ENCODE results near the gene IP6K1.
A peak's percentile ranks its signal among the peaks of the same experiment; 100 is the strongest.

IP6K1 gene

DNA sequence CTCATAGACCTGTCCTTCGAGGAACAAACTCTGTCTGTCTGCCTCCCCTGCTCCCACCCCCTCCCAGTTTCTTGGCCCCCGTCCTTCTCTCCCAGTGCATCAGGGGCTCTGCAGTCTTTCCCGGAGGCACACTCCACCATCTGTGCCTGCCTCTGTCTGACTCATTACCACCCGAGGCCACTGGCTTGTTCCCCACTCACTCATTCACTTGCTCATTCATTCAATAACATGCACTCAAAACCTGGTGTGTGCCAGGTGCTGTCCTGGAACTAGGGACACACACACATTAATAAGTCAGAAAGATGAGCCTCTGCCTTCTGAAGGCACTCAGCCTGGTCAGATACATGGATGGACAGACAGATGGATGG lies 79.2 kb downstream of the IP6K1 start:
- H3K14ac ChIP-seq (ENCODE audit: low read length in 2 of 2) = no peak overlapping the region
- H2BK12ac ChIP-seq (ENCODE audit: low read length in 2 of 2) = no peak overlapping the region
- no peak overlapping the region for H2BK15ac ChIP-seq (ENCODE audit: low read depth, poor library complexity, severe bottlenecking)
- H3K4me3 ChIP-seq (ENCODE audit: insufficient read depth in 1 of 2, low read depth in 1 of 2, low read length in 2 of 2) = no peak overlapping the region
- 85% methylated on average over 4 of the region's 4 CpGs for WGBS
- no peak overlapping the region for H2BK5ac ChIP-seq (ENCODE audit: low read depth, low read length, poor library complexity, severe bottlenecking)
- no peaks in the 10 kb centered on the region for H3K27me3 ChIP-seq (ENCODE audit: control insufficient read depth in 1 of 2, insufficient read depth in 1 of 2, low read length in 2 of 2)
- H3K27ac ChIP-seq (ENCODE audit: low read length, poor library complexity, severe bottlenecking) = no peak overlapping the region
- H3K9ac ChIP-seq (ENCODE audit: low read length) = peak overlapping the region; percentile 28
- H4K91ac ChIP-seq (ENCODE audit: low read length) = no peak overlapping the region
- no peaks in the 10 kb centered on the region for H3K79me1 ChIP-seq (replicated peaks; ENCODE audit: low read length, poor library complexity, severe bottlenecking)
- H3K18ac ChIP-seq (ENCODE audit: low read depth in 1 of 2, low read length in 2 of 2) = no peak overlapping the region
- peaks cover 22% of the 10 kb centered on the region for H3K4me1 ChIP-seq (ENCODE audit: control insufficient read depth, insufficient read depth, low read depth, low read length)
- no peak for DNase-seq
- no peak overlapping the region for H3K23ac ChIP-seq (ENCODE audit: low read length in 2 of 2)
- no peak overlapping the region for H2AK5ac ChIP-seq (ENCODE audit: low read length, severe bottlenecking)
- no peak overlapping the region for H3K4me2 ChIP-seq (ENCODE audit: low read length, poor library complexity, severe bottlenecking)
- peaks cover 41 to 55% of the 10 kb centered on the region in 2 experiments for H3K36me3 ChIP-seq (ENCODE audit: control insufficient read depth in 1 of 2, insufficient read depth in 2 of 2, low read depth in 1 of 2, low read length in 2 of 2)
- H2BK120ac ChIP-seq (ENCODE audit: low read depth, low read length) = no peak overlapping the region
- no peak overlapping the region for H4K8ac ChIP-seq (ENCODE audit: low read length)
- no peak overlapping the region for H3K4ac ChIP-seq (ENCODE audit: low read depth in 1 of 2, low read length in 2 of 2)
- no peak overlapping the region for H2AFZ ChIP-seq (ENCODE audit: low read depth, low read length)
- H3K9me3 ChIP-seq (ENCODE audit: control insufficient read depth, low read length) = no peaks in the 10 kb centered on the region

GRCh38 chr3:49706456-49707112 lies 79.8 kb downstream of the IP6K1 start:
- H3K79me1 ChIP-seq (replicated peaks; ENCODE audit: low read length, poor library complexity, severe bottlenecking) = peaks cover 1% of the 10 kb centered on the region
- DNase-seq = no peak
- no peaks in the 10 kb centered on the region for H3K9me3 ChIP-seq (ENCODE audit: control insufficient read depth, low read length)
- peaks cover 45 to 60% of the 10 kb centered on the region in 2 experiments for H3K36me3 ChIP-seq (ENCODE audit: control insufficient read depth in 1 of 2, insufficient read depth in 2 of 2, low read depth in 1 of 2, low read length in 2 of 2)
- H3K4me3 ChIP-seq (ENCODE audit: insufficient read depth in 1 of 2, low read depth in 1 of 2, low read length in 2 of 2) = no peak overlapping the region
- no peak overlapping the region for H3K9ac ChIP-seq (ENCODE audit: low read length)
- no peak overlapping the region for H2AFZ ChIP-seq (ENCODE audit: low read depth, low read length)
- H2BK15ac ChIP-seq (ENCODE audit: low read depth, poor library complexity, severe bottlenecking) = no peak overlapping the region
- no peak overlapping the region for H4K8ac ChIP-seq (ENCODE audit: low read length)
- H4K91ac ChIP-seq (ENCODE audit: low read length) = no peak overlapping the region
- no peak overlapping the region for H3K27ac ChIP-seq (ENCODE audit: low read length, poor library complexity, severe bottlenecking)
- no peak overlapping the region for H2BK5ac ChIP-seq (ENCODE audit: low read depth, low read length, poor library complexity, severe bottlenecking)
- no peak overlapping the region for H3K23ac ChIP-seq (ENCODE audit: low read length in 2 of 2)
- H3K14ac ChIP-seq (ENCODE audit: low read length in 2 of 2) = no peak overlapping the region
- no peak overlapping the region for H2BK12ac ChIP-seq (ENCODE audit: low read length in 2 of 2)
- H3K4me2 ChIP-seq (ENCODE audit: low read length, poor library complexity, severe bottlenecking) = no peak overlapping the region
- H2BK120ac ChIP-seq (ENCODE audit: low read depth, low read length) = no peak overlapping the region
- 94% methylated on average over 9 of the region's 9 CpGs for WGBS
- no peak overlapping the region for H3K4ac ChIP-seq (ENCODE audit: low read depth in 1 of 2, low read length in 2 of 2)
- H3K4me1 ChIP-seq (ENCODE audit: control insufficient read depth, insufficient read depth, low read depth, low read length) = peaks cover 22% of the 10 kb centered on the region
- no peak overlapping the region for H2AK5ac ChIP-seq (ENCODE audit: low read length, severe bottlenecking)
- H3K27me3 ChIP-seq (ENCODE audit: control insufficient read depth in 1 of 2, insufficient read depth in 1 of 2, low read length in 2 of 2) = no peaks in the 10 kb centered on the region
- H3K18ac ChIP-seq (ENCODE audit: low read depth in 1 of 2, low read length in 2 of 2) = no peak overlapping the region

DNA sequence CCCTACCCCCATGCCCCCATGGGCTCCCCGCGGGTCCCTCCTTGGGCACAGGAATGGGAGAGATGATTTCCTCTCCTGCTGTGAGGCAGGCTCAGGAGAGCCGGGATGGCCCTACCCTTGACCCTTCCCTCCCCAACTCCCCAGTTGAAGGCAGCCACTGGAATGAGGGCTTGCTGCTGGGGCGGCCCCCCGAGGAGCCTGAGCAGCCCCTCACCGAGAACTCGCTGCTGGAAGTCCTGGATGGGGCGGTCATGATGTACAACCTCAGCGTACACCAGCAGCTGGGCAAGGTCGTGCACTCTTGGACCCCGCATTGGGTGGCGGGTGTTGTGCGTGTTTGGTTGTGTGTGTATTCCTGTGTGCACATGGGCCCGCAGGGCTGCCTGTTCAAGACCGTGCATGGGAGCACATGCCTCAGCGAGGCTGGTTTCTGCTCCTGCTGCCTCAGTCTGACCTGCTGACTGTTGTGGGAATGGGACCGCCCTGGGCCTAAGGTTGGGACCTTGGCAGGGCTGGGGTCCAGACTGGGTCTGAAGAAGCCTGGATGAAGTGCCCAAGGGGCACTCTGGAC lies 80.9 kb downstream of the IP6K1 start:
- WGBS = 96% methylated on average over 15 of the region's 17 CpGs
- Histone ChIP-seq H2BK5ac (ENCODE audit: low read depth, low read length, poor library complexity, severe bottlenecking) (no peak overlapping the region), H2AFZ (ENCODE audit: low read depth, low read length) (no peak overlapping the region), H3K23ac (ENCODE audit: low read length in 2 of 2) (no peak overlapping the region), H3K36me3 (ENCODE audit: control insufficient read depth in 1 of 2, insufficient read depth in 2 of 2, low read depth in 1 of 2, low read length in 2 of 2) (peaks cover 46 to 65% of the 10 kb centered on the region in 2 experiments), H2BK120ac (ENCODE audit: low read depth, low read length) (no peak overlapping the region), H2BK12ac (ENCODE audit: low read length in 2 of 2) (no peak overlapping the region), H3K27me3 (ENCODE audit: control insufficient read depth in 1 of 2, insufficient read depth in 1 of 2, low read length in 2 of 2) (no peaks in the 10 kb centered on the region), H3K14ac (ENCODE audit: low read length in 2 of 2) (no peak overlapping the region), H3K4ac (ENCODE audit: low read depth in 1 of 2, low read length in 2 of 2) (no peak overlapping the region), H2BK15ac (ENCODE audit: low read depth, poor library complexity, severe bottlenecking) (no peak overlapping the region), H3K9me3 (ENCODE audit: control insufficient read depth, low read length) (no peaks in the 10 kb centered on the region), H3K4me1 (ENCODE audit: control insufficient read depth, insufficient read depth, low read depth, low read length) (peaks cover 22% of the 10 kb centered on the region), H3K4me2 (ENCODE audit: low read length, poor library complexity, severe bottlenecking) (no peak overlapping the region), H4K8ac (ENCODE audit: low read length) (no peak overlapping the region), H3K4me3 (ENCODE audit: insufficient read depth in 1 of 2, low read depth in 1 of 2, low read length in 2 of 2) (no peak overlapping the region), H2AK5ac (ENCODE audit: low read length, severe bottlenecking) (no peak overlapping the region), H3K27ac (ENCODE audit: low read length, poor library complexity, severe bottlenecking) (no peak overlapping the region), H4K91ac (ENCODE audit: low read length) (peak overlapping the region; percentile 43), H3K18ac (ENCODE audit: low read depth in 1 of 2, low read length in 2 of 2) (no peak overlapping the region), H3K79me1 (replicated peaks; ENCODE audit: low read length, poor library complexity, severe bottlenecking) (peaks cover 2% of the 10 kb centered on the region), H3K9ac (ENCODE audit: low read length) (no peak overlapping the region)
- DNase-seq = no peak

- no peak overlapping the region for H3K14ac ChIP-seq (ENCODE audit: low read length in 2 of 2)
- no peak overlapping the region for H3K4me2 ChIP-seq (ENCODE audit: low read length, poor library complexity, severe bottlenecking)
- no peak for DNase-seq
- no peak overlapping the region for H2BK5ac ChIP-seq (ENCODE audit: low read depth, low read length, poor library complexity, severe bottlenecking)
- no peak overlapping the region for H2AFZ ChIP-seq (ENCODE audit: low read depth, low read length)
- H2AK5ac ChIP-seq (ENCODE audit: low read length, severe bottlenecking) = no peak overlapping the region
- no peak overlapping the region for H3K9ac ChIP-seq (ENCODE audit: low read length)
- peaks cover 22% of the 10 kb centered on the region for H3K4me1 ChIP-seq (ENCODE audit: control insufficient read depth, insufficient read depth, low read depth, low read length)
- H4K8ac ChIP-seq (ENCODE audit: low read length) = no peak overlapping the region
- H4K91ac ChIP-seq (ENCODE audit: low read length) = no peak overlapping the region
- peaks cover 54 to 73% of the 10 kb centered on the region in 2 experiments for H3K36me3 ChIP-seq (ENCODE audit: control insufficient read depth in 1 of 2, insufficient read depth in 2 of 2, low read depth in 1 of 2, low read length in 2 of 2)
- no peak overlapping the region for H2BK15ac ChIP-seq (ENCODE audit: low read depth, poor library complexity, severe bottlenecking)
- H3K23ac ChIP-seq (ENCODE audit: low read length in 2 of 2) = no peak overlapping the region
- 95% methylated on average over 8 of the region's 8 CpGs for WGBS
- no peaks in the 10 kb centered on the region for H3K27me3 ChIP-seq (ENCODE audit: control insufficient read depth in 1 of 2, insufficient read depth in 1 of 2, low read length in 2 of 2)
- H3K9me3 ChIP-seq (ENCODE audit: control insufficient read depth, low read length) = no peaks in the 10 kb centered on the region
- H2BK12ac ChIP-seq (ENCODE audit: low read length in 2 of 2) = no peak overlapping the region
- no peak overlapping the region for H3K4ac ChIP-seq (ENCODE audit: low read depth in 1 of 2, low read length in 2 of 2)
- H3K18ac ChIP-seq (ENCODE audit: low read depth in 1 of 2, low read length in 2 of 2) = no peak overlapping the region
- no peak overlapping the region for H3K27ac ChIP-seq (ENCODE audit: low read length, poor library complexity, severe bottlenecking)
- no peak overlapping the region for H3K4me3 ChIP-seq (ENCODE audit: insufficient read depth in 1 of 2, low read depth in 1 of 2, low read length in 2 of 2)
- H2BK120ac ChIP-seq (ENCODE audit: low read depth, low read length) = no peak overlapping the region
- H3K79me1 ChIP-seq (replicated peaks; ENCODE audit: low read length, poor library complexity, severe bottlenecking) = peaks cover 2% of the 10 kb centered on the region
These were observed 81.7 kb downstream of the IP6K1 start for GRCh38 chr3:49704629-49705028.

All from mesenchymal stem cell (in vitro differentiated cells and primary cell).